GM19351 (cell line): Measurements from ENCODE around the gene WDR41.
"Not testable (repeated sequence)": the region's sequence is repeated elsewhere in the genome, so short reads cannot be mapped to it uniquely, and the experiment has no call there.

ENCODE experiments used
- ATAC-seq: cut with Tn5 transposase; IDR thresholded peaks from one replicate; pipeline ENCODE4 v1.9.1; 2021; ENCODE audit warnings: mild to moderate bottlenecking, moderate library complexity; ENCODE audit not compliant: unreplicated experiment

WDR41 gene

GRCh38 chr5:77409870-77410621, 82.1 kb downstream of the WDR41 start:
- no peak for ATAC-seq

- ATAC-seq = no peak
Observed at GRCh38 chr5:77407152-77407551, 85.0 kb downstream of the WDR41 start.

DNA sequence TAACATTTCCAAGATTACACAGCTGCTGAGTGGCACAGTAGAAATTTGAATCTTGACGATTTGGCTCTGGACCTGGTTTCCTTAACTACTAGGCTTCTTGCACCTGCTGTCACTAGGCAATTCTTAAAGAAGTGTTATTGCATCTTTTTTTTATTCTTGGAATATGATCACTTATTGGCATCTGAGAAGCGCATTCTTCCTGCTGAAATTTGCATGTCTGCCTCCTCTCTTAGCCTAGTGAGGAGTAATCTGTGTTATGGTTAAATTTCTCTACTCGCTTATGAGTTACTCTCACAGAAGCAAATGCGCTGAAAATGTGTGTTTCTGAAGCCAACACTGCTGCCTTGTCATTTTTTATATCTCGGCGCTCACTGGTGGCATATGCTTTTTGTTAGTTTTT, 89.3 kb downstream of the WDR41 start:
- ATAC-seq = no peak

DNA sequence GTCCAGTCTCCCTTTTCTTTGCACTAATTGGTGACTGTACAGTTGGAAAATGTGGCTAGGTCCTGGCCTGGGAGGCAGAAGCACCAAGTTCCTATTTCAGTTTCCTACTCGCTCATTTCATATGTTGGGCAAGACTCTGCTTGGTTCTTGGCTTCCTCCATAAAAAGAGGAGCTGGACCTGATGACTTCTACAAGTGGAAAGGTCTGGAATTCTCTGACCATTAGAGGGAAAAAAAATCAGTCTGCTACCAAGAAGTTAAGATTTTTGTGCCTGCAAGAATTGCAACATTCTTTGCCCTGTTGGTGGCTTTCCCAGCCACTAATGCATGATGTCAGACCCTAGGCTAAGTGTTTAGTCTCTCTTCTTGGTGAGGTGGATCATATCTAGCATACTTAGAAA, 91.5 kb downstream of the WDR41 start:
- ATAC-seq = no peak

DNA sequence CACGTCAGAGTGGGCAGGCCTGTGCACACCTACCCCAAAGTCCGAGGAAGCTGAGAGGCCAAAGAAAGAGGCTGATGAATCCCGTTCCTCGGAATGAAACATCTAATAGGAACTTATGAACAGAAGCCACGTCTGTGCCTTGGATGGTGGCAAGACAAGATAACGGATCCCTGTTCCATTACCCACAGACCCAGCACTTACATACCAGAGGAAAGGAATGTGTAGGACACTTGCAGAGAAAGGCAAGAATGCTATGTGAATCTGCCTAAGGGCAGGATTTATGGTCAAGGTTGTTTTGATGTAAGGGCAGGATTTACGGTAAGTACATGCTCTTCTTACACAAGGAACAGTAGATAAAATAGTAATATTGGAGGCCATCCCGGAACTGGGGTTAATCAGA, 93.2 kb downstream of the WDR41 start:
- ATAC-seq = no peak

GRCh38 chr5:77398458-77398857, 93.7 kb downstream of the WDR41 start:
- ATAC-seq = no peak

GRCh38 chr5:77397686-77398292, 94.3 kb downstream of the WDR41 start:
- ATAC-seq = no peak

DNA sequence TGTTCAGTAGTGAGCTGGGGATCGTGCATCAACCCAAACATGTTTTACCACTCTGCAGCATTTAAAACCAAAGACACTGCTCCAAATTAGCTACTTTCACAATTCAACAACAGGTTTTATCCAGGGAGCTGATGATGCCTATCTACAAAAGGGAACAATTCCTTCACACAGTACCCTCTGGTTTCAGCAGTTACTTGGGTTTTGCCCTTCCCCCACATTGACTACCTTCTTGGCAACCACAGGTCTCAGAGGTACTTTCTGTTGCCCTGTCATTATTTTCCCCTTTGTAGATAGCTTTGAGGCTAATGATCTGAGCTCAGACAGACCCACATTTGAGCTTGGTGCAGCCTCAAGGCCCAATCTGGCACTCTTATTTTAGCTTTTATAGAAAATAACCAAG, 96.1 kb downstream of the WDR41 start:
- ATAC-seq = no peak

DNA sequence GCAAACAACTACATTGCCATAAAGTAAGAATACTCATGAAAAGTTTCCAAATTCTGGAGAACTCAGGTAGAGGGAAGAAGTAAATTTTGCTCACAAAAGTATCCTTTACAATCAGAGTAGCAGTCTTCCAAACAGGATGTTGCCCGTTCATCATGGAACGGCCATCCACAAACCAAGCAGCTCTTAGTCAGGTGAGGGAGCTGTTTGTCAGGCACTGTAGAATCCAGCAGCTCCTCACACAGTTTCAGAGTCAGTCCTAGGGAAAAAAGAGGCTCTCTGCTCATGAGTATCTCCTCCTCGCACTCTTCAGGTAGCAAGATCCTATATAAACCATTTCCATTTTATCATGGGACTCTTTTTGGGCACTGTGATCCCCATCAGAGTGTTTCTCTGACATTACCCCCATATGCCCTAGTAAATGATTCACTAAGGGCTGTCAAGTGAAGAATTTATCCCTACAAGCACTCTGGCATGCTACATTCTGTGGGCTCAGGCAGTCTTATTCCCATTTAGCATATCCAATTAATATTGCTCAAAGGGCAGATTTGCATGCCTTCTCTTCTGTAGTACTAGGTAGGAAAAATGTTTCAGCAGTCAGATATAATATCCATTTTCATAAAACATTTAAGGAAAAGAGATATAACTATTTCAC, 97.9 kb downstream of the WDR41 start:
- no peak for ATAC-seq

DNA sequence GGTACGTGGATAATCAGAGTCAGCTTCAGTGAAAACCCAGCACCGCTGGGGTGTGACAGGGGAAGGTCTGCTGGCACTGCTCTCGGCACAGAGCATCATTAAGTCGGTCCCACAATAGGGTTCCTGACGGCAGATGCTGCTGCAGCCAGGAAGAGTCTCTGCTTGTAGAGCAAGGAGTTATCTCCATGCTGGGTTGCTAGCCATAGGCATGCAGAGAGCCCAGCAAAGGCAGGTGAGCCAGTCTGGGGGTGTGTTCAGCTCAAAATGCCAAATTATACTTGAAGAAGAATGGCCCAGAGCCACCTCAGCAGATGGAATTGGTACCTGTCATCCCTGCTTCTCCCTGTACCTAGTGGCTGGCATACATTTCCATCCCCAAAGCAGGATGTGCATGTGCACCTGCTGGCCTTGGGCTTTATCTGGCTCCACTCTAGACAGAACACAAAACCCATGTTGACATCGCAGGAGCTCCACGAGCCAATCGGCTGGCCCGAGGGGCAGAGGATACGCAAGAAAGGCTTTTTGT, 100.8 kb downstream of the WDR41 start:
- no peak for ATAC-seq

DNA sequence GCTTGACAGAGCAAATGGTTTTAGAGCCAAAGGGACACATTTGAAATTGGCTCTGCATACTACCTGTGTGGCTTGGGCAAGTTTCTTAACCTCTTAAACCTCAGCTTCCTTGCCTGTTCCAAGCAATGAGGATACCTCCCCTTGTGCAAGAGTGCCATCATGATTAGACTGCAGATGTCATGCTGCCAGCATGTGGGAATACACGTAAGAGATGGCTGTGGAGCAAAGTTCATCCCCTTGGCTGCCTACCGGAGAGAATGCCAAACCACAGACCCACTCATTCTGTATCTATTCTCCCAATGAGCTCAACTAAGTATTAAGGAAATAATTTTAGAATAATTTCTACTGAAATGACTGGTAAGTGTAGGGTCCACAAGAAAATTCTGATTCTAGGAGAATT, 101.3 kb downstream of the WDR41 start:
- no peak for ATAC-seq

- no peak for ATAC-seq
Observed at GRCh38 chr5:77390221-77390620, 101.9 kb downstream of the WDR41 start.

- ATAC-seq = no peak
Observed at GRCh38 chr5:77389746-77390145, 102.4 kb downstream of the WDR41 start.

DNA sequence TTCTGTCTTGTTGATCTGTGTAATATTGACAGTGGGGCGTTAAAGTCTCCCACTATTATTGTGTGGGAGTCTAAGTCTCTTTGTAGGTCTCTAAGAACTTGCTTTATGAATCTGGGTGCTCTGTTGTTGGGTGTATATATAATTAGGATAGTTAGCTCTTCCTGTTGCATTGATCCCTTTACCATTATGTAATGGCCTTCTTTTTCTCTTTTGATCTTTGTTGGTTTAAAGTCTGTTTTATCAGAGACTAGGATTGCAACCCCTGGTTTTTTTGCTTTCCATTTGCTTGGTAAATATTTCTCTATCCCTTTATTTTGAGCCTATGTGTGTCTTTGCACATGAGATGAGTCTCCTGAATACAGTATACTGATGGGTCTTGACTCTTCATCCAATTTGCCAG, 105.8 kb downstream of the WDR41 start:
- not testable (repeated sequence) for ATAC-seq

DNA sequence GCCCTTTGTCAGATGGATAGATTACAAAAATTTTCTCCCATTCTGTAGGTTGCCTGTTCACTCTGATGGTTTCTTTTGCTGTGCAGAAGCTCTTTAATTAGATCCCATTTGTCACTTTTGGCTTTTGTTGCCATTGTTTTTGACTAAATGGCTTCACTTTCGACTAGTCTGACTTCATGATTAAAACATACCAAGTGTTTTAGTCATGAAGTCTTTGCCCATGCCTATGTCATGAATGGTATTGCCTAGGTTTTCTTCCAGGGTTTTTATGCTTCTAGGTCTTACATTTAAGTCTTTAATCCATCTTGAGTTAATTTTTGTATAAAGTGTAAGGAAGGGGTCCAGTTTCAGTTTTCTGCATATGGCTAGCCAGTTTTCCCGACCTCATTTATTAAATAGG, 108.8 kb downstream of the WDR41 start:
- ATAC-seq = not testable (repeated sequence)
